Left colon (tissue), 2 donors: ENCODE results near the gene ESPN. TPM values are rescaled to one million over a fixed set of nuclear protein-coding genes. Genes with fewer than 3 reads are reported as not detected.

Source experiments
- ATAC-seq: fragments of 200-7000 bp; cut with Tn5 transposase; one replicate; pipeline ENCODE4 v1.9.1; 2020; ENCODE audit warnings: mild to moderate bottlenecking, moderate library complexity
- DNase-seq, 2 donors: peaks; one replicate each; pipeline ENCODE4 v3.0.0-alpha.2; 2020
- intact Hi-C, 2 donors: fragments of 100-400 bp; cut with DNase I in 1 of 2; cut with micrococcal nuclease in 1 of 2; formaldehyde crosslinking; loops; one replicate each; pipeline versions ENCODE4 v1.11.2 to v1.14.0; 2022; cut with DNase I, micrococcal nuclease
- microRNA-seq, 2 donors: library from miRNA; unstranded; fragments of <30 nt; microRNA quantifications; one replicate each; pipeline versions ENCODE4 v1.1.0 to v1.2.0, GENCODE V29; 2020
- total RNA-seq, 2 donors: library from RNA; stranded (reverse); fragmentation: NEBNext Ultra II Directional; extraction: Animal tissue kit (Norgen Biotek cat#: 25700); gene quantifications; one replicate each; pipeline ENCODE4 v1.2.1, GENCODE V29; 2021
- donor health status: DM: no; HTN: no; CAD: no.
- donor health status: DM: yes; HTN: yes; CAD: no.

ESPN gene
- total RNA-seq, 2 donors from 2014 or later: 100 to 152 TPM

- DNase-seq: no peak
- no peak for ATAC-seq
- intact Hi-C loops: no loop called here
These were observed 84.8 kb downstream of the ESPN start for GRCh38 chr1:6509220-6509918.

- intact Hi-C loops: no loop called here
These were observed 85.3 kb downstream of the ESPN start for GRCh38 chr1:6509919-6510291.

GRCh38 chr1:6510493-6510892 is 85.9 kb downstream of the ESPN start:
- DNase-seq (no peak), ATAC-seq (no peak)
- intact Hi-C loops: no loop called here

More at GRCh38 chr1:6509919-6510291, 85.3 kb downstream of the ESPN start:
- ATAC-seq: no peak
- DNase-seq: no peak

Small RNAs within 50 kb of the gene (microRNA-seq; reads per million reads assigned to microRNA genes)
- 0 reads per million in 2 donors for gene MIR4252

Other genes with a start within 250 kb of the ESPN start
- gene CHD5, start 244.5 kb upstream of the ESPN start, total RNA-seq: under 1 TPM; 0.18 to 0.20 TPM
- 100 to 1,000 TPM; 297 to 352 TPM for gene RPL22, start 225.2 kb upstream of the ESPN start, total RNA-seq
- gene RNF207, start 218.7 kb upstream of the ESPN start, total RNA-seq: 10 to 100 TPM; 40.8 to 65.3 TPM
- gene ICMT, start 188.8 kb upstream of the ESPN start, total RNA-seq: 10 to 100 TPM; 59.6 to 69.7 TPM
- not detected for gene HES3, start 180.6 kb upstream of the ESPN start, total RNA-seq
- gene GPR153, start 163.7 kb upstream of the ESPN start, total RNA-seq: 10 to 100 TPM; 27.0 to 60.6 TPM
- 10 to 100 TPM; 50.4 to 58.0 TPM for gene ACOT7, start 31.0 kb upstream of the ESPN start, total RNA-seq
- gene HES2, start 4.9 kb upstream of the ESPN start, total RNA-seq: 10 to 100 TPM; 29.4 to 34.0 TPM
- 10 to 100 TPM; 21.7 to 71.9 TPM for gene TNFRSF25, start 41.4 kb downstream of the ESPN start, total RNA-seq
- 10 to 100 TPM; 14.1 to 22.3 TPM for gene PLEKHG5, start 66.9 kb downstream of the ESPN start, total RNA-seq
- gene NOL9, start 129.7 kb downstream of the ESPN start, total RNA-seq: 10 to 100 TPM; 18.3 to 18.5 TPM
- gene TAS1R1, start 130.5 kb downstream of the ESPN start, total RNA-seq: under 1 TPM in 1 of 2 donors, not detected in 1; 0.14 TPM
- gene ZBTB48, start 155.2 kb downstream of the ESPN start, total RNA-seq: 10 to 100 TPM; 32.4 to 43.2 TPM
- gene KLHL21, start 178.1 kb downstream of the ESPN start, total RNA-seq: 10 to 100 TPM in 1 of 2 donors, 1 to 10 TPM in 1; 8.0 to 14.0 TPM
- gene PHF13, start 189.0 kb downstream of the ESPN start, total RNA-seq: 10 to 100 TPM in 1 of 2 donors, 1 to 10 TPM in 1; 6.7 to 11.2 TPM
- gene THAP3, start 200.1 kb downstream of the ESPN start, total RNA-seq: 10 to 100 TPM in 1 of 2 donors, 1 to 10 TPM in 1; 7.0 to 10.9 TPM